Activated effector memory CD4-positive, alpha-beta T cell treated with anti-CD3 and anti-CD28 coated beads, Interleukin-2, amount 50 U/mL, for 16 hours (primary cell): Measurements from ENCODE around the gene TMEM42.

Experiments used
- DNase-seq: peaks from one replicate; pipeline ENCODE4 v3.0.0-alpha.2; 2020

Gene TMEM42

DNA sequence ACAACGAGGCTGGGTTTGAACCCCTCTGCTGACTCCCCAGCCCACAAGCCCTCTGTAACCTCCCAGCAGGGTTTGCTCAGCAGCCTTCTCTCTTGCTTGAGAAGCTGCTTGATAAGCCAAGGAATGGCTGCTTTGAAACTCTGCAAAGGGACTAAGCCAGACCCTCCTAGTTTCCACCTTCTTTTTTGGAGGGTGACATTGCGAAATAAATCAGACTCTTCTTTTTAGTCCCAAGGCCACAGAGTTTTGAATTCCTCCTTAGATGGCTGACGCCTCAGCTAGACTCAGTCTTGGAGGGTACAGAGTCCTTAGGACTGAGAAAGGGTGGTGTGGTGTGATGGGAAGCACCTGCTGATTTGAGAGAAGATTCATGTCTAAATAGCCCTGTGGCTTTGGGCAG is 13.9 kb downstream of the TMEM42 start:
- peak; percentile 16 for DNase-seq

GRCh38 chr3:44877333-44877732 is 15.6 kb downstream of the TMEM42 start:
- DNase-seq: no peak

- DNase-seq: peak; percentile 31
Observed at GRCh38 chr3:44880284-44880683, 18.6 kb downstream of the TMEM42 start.

DNA sequence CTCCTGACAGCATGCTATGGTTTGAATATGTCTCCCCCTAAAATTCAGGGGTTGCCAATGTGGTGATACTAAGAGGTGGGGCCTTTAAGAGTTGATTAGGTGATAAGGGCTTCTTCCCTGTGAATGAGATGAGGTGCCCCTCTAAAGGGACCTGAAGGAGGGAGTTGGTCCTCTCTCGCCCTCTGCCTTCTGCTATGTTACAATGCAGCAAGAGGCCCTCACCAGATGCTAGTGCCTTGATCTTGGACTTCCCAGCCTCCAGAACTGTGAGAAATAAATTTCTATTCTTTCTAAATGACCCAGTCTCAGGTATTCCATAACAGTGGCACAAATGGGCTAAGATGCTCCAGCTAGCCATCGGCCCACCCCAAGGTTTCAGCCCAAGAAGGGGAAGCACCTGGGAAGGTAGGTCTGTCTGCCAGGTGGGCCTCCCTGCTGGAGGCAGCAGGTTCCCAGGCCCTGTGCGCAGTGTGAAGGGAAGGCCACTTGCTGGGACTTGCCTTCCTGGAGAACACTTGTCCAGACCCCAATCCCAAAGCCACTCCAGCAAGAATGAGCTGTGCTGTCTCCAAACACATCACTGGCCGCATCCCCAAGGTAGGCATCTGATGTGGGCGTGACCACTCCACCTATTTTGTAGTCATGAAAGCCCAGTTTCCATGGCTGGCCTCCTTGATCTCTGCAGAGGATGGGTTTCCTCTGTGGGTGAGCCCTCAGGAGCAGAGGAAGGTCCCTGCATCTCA is 21.7 kb downstream of the TMEM42 start:
- DNase-seq: peak; percentile 14

GRCh38 chr3:44883999-44884431 is 22.3 kb downstream of the TMEM42 start:
- no peak for DNase-seq

- peak; percentile 61 for DNase-seq
Observed at GRCh38 chr3:44885618-44886017, 23.9 kb downstream of the TMEM42 start.

DNA sequence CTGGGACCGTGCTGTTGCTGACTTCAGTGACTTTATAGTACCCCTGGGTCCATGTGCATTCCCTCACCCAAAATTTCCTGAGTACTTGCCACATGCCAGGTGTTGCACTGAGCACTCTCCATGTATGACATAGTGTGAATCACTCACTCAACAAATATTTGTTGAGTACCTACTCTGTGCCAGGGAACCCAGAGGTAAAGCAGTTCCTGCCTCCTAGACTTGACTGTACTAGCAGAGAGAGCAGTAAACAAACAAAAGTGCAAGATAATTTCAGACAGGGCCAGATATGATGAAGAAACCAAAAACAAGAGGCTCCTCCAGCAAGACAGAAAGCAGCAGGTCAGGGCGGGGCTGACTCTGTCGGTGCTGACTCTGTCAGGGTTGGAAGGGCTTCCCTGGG is 24.8 kb downstream of the TMEM42 start:
- no peak for DNase-seq

DNA sequence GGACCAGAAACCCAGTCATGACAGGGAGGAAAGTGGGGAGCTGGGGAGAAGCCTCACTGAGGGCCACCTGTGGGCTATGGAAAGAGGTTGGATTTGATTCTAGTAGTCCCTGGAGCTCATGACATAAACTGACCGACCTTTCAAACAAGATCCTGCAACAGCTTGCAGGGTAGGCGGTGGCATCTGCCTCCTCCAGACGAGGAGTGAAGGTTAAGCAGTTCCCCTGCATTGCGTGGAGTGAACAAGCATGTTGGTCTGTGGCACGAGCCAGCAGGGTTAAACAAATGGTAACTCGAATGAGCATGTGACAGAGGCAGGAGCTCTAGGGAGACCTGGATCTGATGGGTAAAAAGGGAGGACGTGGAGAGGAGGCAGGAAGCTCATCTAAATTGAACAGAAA is 25.4 kb downstream of the TMEM42 start:
- peak; percentile 34 for DNase-seq

DNA sequence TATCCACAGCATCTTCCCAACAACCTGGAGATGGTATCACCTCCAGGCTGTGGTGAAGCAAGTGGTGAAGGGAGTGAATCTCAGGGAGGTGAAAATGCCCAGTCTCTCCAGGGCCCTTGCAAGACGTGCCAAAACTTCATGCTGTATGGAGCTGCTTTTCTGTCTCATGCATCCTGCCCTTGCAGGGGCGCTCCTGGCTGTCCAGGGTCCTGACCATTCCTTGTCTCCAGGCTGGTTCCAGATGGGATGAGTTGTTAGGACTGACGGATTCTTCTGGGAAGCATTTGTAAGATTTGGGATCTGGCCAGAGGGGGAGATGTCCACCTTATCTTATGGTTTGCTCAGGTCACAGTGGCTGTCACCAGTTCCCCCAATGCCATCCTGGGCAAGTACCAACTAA is 28.5 kb downstream of the TMEM42 start:
- no peak for DNase-seq

- DNase-seq: no peak
Observed at GRCh38 chr3:44890852-44891251, 29.1 kb downstream of the TMEM42 start.

DNA sequence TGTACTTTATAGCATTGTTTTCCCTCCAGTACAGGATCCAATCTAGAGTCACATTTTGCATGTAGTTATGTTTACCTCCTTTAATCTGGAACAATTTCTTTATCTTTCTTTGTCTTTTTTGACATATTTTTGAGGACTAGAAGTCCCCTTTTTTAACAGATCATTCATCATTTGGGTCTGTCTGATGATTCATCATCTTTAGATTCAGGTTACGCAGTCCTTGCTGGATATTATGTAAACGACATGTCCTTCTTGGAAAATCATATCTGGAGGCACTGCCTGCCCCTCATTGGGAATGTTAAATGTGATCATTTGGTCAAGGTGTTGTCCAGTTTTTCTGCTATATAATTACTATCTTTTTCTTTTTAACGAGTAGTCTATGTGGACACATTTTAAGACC is 31.0 kb downstream of the TMEM42 start:
- DNase-seq: no peak

DNA sequence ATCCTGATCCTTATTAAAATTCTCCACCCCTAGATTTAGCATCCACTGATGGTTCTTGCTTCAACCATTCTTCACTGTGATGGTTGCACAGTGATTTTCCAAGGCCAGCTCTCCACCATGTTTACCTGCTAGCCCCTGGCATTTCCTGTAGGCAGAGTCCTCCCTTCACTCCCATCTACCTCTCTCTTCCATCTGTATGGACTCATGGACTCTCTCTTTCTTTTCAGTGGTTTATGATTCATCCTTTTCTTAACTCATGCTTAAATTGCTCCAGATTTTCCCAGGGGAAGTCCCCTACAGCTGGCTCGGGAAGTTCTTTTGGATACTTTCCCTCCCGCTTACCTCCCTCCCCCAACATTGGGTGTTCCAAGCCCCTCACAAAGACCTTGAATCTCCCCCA is 31.4 kb downstream of the TMEM42 start:
- no peak for DNase-seq

DNA sequence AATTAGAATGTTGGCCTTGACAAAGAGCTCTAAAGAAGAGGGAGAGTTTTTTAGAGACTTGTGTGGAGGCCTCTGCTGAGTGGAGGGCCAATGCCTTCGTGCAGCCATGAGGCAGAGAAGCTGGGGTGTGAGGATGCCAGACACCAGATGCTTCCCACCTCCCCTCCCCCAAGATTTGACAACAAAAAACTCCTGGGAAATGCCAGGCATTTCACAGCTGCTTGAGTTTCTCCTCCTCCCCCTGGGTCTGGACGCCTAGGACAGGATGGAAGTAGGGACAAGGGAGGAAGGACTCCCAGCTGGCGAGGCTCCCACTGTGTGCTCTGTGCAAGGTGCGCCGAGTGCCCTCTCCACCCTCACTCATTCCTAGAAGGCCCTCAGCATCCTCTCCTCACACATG is 32.8 kb downstream of the TMEM42 start:
- no peak for DNase-seq

GRCh38 chr3:44896440-44896839 is 34.7 kb downstream of the TMEM42 start:
- no peak for DNase-seq

GRCh38 chr3:44899683-44900367 is 38.1 kb downstream of the TMEM42 start:
- no peak for DNase-seq

GRCh38 chr3:44902628-44903027 is 40.9 kb downstream of the TMEM42 start:
- DNase-seq: no peak

GRCh38 chr3:44903314-44903713 is 41.6 kb downstream of the TMEM42 start:
- no peak for DNase-seq

GRCh38 chr3:44903751-44904150 is 42.0 kb downstream of the TMEM42 start:
- DNase-seq: peak; percentile 28

GRCh38 chr3:44905446-44906157 is 43.9 kb downstream of the TMEM42 start:
- peak; percentile 22 for DNase-seq

DNA sequence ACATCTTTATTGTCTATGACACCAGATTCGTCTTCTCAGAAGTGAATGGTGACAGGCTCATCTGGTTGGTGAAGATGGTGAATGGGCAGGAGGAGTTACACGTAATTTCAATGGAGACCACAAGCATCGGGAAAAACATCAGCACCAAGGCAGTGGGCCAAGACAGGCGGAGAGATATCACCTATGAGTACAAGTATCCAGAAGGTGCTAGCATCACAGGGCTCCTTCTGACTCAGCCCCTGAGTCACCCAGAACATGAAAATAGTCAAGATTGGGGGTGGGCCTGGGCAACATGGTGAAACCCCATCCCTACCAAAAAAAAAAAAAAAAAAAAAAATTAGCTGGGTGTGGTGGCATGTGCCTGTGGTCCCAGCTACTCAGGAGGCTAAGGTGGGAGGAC is 45.3 kb downstream of the TMEM42 start:
- peak; percentile 50 for DNase-seq

GRCh38 chr3:44907612-44908011 is 45.9 kb downstream of the TMEM42 start:
- DNase-seq: no peak

GRCh38 chr3:44909063-44909462 is 47.4 kb downstream of the TMEM42 start:
- no peak for DNase-seq

- DNase-seq: no peak
Observed at GRCh38 chr3:44910693-44911092, 49.0 kb downstream of the TMEM42 start.
